GM15510 (cell line): Measurements from ENCODE around the gene IZUMO4.

ENCODE experiments used
- POLR2A ChIP-seq: IDR thresholded peaks from 3 replicates; pipeline ENCODE4 v1.6.1; 2011; ENCODE audit warnings: borderline replicate concordance; ENCODE audit not compliant: insufficient read length; ENCODE audit errors: extremely low read depth

Gene IZUMO4

DNA sequence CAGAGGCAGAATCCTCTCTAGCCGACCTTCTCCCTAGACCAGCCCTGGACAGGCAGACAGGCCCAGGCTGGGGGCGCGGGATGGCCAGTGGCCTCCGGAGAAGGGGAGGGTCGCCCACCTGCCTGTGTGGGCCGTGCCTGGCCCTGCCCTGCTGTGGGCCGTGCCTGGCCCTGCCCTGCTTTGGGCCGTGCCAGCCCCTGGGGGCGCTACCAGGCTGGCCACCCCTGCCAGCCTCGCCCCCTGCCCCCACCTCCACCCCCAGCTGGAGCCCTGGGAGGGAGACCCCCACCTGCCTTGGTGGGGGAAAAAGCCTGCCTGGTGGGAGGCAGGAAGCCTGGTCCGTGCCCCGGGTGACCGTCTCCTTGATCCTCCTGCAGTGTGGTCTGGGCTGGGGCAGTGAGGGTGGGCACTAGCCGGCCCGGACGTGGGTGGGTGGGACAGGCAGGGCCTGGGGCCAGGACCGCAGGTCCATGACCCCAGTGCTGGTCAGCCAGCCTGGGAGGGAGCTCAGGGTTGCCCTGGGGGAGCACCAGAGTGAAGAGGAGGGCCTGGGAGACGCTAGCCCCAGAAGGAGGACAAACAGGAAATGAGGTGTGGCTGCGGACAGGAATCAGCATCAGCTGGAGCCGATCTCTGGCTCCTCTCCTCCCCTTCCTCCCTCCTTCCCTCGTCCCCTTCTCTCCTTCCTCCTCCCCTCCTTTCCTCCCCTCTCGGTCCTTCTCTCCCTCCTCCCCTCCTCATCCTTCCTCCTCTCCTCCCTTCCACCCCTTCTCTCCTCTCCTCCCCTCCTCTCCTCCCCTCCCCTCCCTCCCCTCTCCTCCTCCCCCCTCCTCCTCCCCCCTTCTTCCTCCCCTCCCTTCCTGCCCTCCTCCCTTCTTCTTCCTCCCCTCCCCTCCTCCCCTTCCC, 40.5 kb upstream of the IZUMO4 start:
- peak; percentile 37 for TF ChIP-seq POLR2A

GRCh38 chr19:2056837-2057192, 39.9 kb upstream of the IZUMO4 start:
- TF ChIP-seq POLR2A, result no peak

- no peak for TF ChIP-seq POLR2A
These were observed 38.9 kb upstream of the IZUMO4 start for GRCh38 chr19:2057484-2058469.

- no peak for TF ChIP-seq POLR2A
These were observed 37.9 kb upstream of the IZUMO4 start for GRCh38 chr19:2058570-2059421.

GRCh38 chr19:2059422-2060201, 37.1 kb upstream of the IZUMO4 start:
- TF ChIP-seq POLR2A, result no peak

DNA sequence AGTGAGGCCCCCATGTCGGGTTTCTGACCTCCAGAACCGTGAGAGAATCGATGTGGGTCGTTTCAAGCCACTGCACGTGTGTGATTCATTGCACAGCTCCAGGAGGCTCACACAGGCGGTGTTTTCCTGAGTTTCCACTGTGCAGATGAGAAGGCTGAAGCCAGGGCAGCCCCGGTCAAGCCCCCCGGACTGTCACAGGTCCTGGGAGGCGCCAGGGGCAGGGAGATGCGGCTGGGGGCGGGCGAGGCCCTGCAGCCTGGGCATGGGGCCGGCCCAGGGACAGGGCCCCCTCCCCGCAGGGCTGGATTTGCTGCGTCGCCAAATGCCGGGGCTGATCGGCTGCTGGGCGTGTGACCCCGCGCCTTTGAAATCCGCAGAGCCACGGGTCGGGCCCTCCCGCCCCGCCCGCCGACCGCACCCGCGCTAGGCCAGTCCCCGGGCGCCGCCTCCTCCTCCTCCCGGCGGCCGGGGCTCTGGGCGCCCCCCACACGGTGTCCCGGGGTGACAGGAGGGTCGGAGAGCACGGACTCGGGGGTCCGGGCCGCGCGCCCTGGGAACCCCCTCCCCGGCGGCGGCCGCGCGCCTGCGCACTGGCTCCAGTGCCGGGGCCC, 35.7 kb upstream of the IZUMO4 start:
- peak; percentile 59 for TF ChIP-seq POLR2A

DNA sequence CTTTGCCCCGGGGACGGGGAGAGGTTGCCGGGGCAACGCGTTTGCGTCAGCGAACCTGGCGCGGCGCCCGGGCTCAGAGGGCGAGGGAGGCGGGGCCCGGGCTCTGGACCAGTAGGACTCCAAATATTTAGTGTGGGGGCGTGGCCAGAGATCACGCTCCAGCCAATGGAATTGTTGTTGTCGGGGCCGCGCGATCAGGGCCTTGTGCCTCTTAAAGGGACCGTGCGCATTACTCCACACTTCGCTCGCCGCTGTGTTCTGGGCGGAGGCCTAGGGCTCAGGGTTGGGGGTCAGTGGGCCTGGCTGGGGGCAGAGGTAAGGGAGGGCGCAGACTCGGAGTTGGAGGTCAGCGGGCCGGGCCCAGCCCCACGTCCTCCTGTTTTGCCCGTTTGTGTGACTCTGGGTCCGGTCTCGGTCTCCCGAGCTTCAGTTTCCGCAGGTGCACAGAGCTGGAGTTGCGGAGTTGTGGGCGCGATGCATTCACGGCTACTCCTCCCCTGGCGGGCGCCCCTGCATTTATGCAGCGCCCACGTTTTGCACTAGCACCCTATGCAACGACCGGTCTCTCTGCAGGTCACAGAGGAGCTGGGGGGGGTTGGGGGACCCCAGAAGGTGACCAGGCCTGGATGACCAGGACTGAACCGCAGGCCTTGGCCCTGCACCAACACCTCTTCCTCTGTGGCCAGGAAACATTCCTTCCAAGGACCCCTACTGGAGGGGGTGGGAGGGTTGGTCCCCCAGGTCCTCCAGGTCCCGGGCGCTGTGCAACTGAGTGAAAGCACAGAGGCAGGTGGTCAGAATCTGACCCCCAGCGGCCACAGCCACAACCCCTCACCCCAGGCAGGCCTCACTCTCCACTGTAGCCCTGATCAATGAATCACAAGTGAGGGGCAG, 35.0 kb upstream of the IZUMO4 start:
- TF ChIP-seq POLR2A, result peak; percentile 69

- TF ChIP-seq POLR2A, result no peak
These were observed 34.4 kb upstream of the IZUMO4 start for GRCh38 chr19:2062389-2062729.

- TF ChIP-seq POLR2A, result no peak
These were observed 33.9 kb upstream of the IZUMO4 start for GRCh38 chr19:2062770-2063169.

DNA sequence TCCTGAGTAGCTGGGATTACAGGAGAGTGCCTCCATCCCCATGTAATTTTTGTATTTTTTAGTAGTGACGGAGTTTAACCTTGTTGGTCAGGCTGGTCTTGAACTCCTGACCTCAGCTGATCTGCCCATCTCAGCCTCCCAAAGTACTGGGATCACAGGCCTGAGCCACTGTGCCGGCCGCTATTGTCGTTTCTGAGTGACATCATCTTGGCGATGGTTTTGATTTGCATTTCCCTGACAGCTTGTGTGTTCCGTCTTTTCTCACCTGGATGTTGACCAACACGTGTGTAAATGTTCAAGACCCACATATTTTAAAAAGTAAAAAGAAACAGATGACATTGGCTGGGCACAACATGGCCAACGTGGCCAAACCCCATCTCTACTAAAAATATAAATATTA, 32.9 kb upstream of the IZUMO4 start:
- no peak for TF ChIP-seq POLR2A

- no peak for TF ChIP-seq POLR2A
These were observed 32.3 kb upstream of the IZUMO4 start for GRCh38 chr19:2064395-2064787.

DNA sequence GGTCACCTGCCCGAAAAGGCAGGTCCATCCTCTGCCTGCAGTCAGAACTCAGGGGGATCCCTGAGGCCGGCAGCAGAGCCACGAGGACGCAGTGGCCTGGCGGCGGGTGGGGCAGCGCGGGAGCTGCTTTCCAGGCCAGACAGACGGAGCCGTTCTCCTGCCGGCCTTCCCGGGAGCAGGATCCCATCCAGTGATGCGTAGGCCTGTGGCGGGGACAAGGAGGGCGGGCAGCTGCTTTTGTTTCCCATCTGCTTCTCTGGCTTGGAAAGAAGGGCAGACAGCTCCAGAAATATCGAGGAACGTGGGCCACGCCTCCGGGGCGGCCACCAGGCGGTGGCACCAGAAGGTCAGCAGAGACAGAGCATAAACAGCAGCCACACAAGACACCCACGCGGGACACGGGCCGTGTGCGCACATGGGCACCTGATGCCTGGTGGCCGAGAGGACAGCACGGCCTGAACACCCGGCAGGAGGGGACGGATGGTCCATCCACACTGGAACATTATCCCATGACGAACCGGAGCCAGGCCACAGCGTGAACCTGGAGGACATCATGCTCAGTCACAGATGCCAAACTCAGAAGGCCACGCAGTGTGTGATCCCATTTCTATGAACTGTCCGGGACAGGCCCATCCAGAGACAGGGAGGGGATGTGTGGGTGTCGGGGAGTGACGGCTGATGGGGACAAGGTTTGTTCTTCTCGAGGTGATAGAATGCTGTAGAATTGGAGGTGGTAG, 31.8 kb upstream of the IZUMO4 start:
- no peak for TF ChIP-seq POLR2A
